Adipose tissue (tissue), 3 donors: ENCODE results near the gene COA7. TPM values are rescaled to one million over a fixed set of nuclear protein-coding genes. Genes with fewer than 3 reads are reported as not detected.

Experiments
- H3K27ac ChIP-seq: one replicate; pipeline ENCODE4 v1.5.1; 2013; ENCODE audit warnings: low read depth, low read length
- WGBS, 3 donors: extraction: QIAGEN DNeasy Blood & Tissue Kit; methylation state at CpG; one replicate each; pipeline ENCODE4 v1.1.7; 2013; 5-methylcytosine and 5-hydroxymethylcytosine counted together
- polyA plus RNA-seq, 3 donors: library from polyadenylated mRNA; stranded (reverse); fragments of 200-250 nt; gene quantifications; one replicate each; pipeline ENCODE4 v1.2.3, GENCODE V29; 2013
- donor health status: healthy with polysubstance abuse.
- donor health status: Bipolar disorder and iron deficiency.
- donor health status: healthy.

COA7 gene
- polyA plus RNA-seq, 3 donors, result 6.8 to 13.2 (median 8.9) TPM

GRCh38 chr1:52657702-52658101, 40.4 kb downstream of the COA7 start:
- H3K27ac ChIP-seq, result no peak overlapping the region
- 92 to 97% (median 93%) methylated on average over 3 of the region's 3 CpGs for WGBS, 3 donors

GRCh38 chr1:52654063-52654462, 44.1 kb downstream of the COA7 start:
- no peak overlapping the region for H3K27ac ChIP-seq

DNA sequence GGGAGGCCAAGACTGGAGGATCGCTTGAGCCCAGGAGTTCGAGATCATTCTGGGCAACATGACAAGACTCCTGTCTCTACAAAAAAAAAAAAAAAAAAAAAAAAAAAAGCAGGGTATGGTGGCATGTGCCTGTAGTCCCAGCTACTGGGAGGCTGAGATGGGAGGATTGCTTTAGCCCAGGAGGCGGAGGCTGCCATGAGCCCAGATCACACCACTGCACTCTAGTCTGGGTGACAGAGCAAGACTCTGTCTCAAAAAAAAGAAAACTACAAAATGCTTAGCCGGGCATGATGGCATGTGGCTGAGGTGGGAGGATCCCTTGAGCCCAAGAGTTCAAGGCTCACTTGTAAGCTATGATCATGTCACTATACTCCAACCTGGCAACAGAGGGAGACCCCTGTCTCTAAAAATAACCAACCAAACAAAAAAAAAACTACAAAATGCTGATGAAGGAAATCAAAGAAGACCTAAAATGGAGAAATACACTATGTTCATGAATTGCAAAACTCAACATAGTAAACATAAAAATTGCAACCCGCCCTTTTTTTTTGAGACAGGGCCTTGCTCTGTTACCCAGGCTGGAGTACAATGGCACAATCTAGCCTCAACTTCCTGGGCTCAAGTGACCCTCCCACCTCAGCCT, 44.8 kb downstream of the COA7 start:
- WGBS, 3 donors, result 94 to 96% (median 96%) methylated on average over 5 of the region's 5 CpGs

DNA sequence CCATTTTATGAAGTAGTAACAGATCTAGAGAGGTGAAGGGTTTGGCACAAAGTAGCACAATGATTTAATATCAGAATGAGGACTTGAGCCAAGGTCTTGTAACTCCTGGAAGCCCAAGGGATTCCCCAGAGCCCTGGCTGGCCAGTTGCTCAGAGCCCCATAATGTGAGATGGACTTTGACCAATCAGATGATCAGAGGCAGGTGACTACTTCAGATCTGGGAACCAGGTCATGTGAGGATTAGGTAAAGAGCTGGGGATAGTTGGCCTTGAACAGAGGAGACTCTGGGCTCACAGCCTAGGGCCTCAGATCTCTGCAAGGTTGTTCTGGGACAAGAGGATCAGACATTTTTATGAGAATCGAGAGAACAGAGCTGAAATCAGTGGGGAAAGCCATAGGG, 46.2 kb downstream of the COA7 start:
- no peak overlapping the region for H3K27ac ChIP-seq
- 38 to 87% (median 86%) methylated on average over 1 of the region's 1 CpG for WGBS, 3 donors

More for the DNA sequence above, 44.8 kb downstream of the COA7 start:
- H3K27ac ChIP-seq, result no peak overlapping the region

GRCh38 chr1:52645261-52645660, 52.9 kb downstream of the COA7 start:
- no peak overlapping the region for H3K27ac ChIP-seq
- 65 to 82% (median 78%) methylated on average over 6 of the region's 6 CpGs for WGBS, 3 donors

DNA sequence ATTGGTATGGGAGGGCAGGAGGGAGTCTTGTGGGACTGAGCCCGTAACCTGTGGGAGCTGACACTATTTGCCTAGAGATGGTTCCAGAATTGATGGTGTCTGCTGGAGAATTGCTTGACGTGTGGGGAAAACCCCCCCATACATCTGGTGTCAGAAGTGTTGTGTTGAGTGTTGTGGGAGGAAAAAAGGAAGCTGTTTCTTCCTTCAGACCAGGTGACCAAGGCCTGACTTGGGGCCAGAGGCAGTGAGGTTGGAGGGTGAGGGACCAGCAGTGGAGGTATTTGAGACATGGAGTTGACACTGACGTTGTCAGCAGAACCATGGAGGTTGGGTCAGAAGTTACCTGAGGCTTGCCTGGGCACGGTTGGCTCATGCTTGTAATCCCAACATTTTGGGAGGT, 56.8 kb downstream of the COA7 start:
- no peak overlapping the region for H3K27ac ChIP-seq
- WGBS, 3 donors, result 75 to 82% (median 79%) methylated on average over 4 of the region's 4 CpGs

DNA sequence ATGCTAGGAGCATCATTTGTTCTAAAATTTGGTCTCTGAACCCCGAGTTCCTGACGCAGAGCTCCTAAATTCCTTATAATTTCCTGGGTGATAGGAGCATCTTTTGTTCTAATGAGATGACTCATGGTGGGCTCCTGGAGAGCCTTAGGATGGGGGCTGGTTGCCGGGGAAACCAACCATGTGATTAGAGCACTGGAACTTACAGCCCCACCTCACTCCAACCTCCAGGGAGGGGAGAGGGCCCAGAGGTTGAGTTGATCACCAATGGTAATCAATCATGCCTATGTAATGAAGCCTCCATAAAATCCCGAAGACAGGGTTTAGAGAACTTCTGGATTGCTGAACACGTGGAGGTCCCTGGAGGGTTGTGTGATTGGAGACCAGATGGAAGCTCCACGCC, 57.5 kb downstream of the COA7 start:
- no peak overlapping the region for H3K27ac ChIP-seq
- WGBS, 3 donors, result 89 to 96% (median 92%) methylated on average over 6 of the region's 6 CpGs

DNA sequence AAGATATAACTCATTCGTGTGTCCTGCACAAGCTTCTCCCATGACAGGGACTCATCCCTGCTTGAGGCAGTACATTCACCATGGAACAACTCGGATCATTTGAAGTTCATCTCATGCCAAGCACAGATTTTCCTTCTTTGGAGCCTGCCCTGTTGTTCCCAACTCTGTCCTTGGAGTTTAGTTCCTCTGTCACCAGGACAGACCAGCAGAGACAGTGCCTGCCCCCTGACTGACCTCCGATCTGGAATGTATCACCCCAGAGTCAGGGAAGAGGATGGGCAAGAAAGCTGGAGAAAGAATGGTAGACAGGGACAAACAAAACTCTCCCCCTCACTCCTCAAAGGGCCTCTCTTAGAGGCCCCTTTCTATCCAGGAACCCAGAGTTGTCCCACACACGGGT, 60.2 kb downstream of the COA7 start:
- no peak overlapping the region for H3K27ac ChIP-seq
- 73 to 80% (median 76%) methylated on average over 4 of the region's 4 CpGs for WGBS, 3 donors

DNA sequence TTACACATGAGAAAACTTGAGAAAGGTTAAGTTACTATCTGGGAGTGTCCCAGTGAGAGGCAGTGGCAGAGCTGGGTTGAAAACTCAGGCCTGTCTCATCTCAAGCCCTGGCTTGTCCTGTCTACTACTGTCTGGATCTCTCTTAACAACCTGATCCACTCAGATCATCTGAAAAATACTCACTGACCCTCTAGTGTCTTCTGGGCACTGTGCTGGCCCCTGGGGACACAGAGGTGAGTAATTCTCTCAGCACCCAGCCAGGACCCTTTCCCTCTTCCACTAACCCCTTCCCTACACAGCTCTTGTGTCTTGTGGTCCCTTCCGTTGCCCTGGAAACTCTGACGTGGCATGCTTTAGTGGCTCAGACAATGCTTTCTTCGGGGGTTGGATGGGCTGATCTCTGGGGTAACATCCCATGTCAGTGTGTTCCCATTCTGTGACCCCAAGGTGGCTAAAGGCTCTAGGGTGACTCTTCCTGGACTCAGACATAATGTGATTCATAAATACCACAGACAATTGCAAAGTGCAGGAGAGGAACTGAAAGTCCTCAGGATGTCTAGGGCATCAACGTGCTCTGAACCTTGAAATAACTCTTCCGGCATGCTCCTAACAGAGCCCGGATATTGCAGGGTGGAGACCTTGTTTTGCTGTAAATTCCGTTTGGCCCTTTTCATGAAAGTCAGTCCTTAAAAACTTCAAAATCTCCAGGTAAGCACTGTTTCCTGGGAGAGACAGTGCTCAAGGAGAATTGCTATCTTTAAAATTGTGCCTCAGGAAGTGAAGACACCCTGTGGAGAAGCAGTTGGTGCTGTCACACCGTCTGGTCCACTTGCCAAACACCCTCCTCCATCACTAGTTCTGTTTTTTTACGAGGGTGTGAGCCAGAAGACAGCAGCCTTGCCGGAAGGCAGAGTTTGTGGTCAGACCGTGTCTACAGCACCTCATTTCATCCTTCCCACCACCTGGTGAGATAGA, 61.1 kb downstream of the COA7 start:
- H3K27ac ChIP-seq, result no peak overlapping the region

DNA sequence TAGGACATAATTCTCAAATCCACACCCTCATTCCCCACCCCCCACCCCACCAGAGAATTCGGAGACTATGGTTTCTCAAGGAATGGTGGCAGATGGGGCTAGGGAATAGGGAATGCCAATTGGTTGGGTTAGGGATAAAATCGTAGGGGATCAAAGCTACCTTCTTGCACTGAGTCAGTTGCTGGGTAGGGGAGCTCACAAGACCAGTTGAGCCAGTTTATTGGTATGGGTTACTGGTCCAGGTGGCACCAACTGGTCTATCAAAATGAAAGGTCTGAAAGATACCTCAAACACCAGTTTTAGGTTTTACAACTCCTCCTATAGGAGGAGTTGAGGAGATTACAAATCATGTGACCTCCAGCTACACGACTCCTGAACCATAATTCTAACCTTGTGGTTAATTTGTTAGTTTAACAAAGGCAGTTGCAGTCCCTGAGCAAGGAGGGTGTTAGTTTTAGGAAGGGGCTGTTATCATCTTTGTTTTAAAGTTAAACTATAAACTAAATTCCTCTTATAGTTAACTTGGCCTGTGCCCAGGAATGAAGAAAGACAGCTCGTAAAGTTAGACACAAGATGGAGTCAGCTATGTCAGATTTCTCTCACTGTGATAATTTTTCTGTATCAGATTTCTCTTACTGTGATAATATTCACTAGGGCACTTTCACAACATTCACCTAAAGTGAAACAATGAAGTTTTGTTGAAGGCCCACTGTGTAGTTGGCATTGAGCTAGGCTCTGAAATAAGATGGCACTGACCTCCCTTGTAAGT, 62.6 kb downstream of the COA7 start:
- no peak overlapping the region for H3K27ac ChIP-seq
- WGBS, 3 donors, result 51 to 80% (median 72%) methylated on average over 4 of the region's 4 CpGs

More for the DNA sequence above, 61.1 kb downstream of the COA7 start:
- 35 to 64% (median 45%) methylated on average over 11 of the region's 11 CpGs for WGBS, 3 donors

Other genes with a start within 250 kb of the COA7 start
- gene TUT4, start 145.3 kb downstream of the COA7 start, polyA plus RNA-seq, result 10 to 100 TPM; 15.5 to 21.0 (median 17.0) TPM
- gene GPX7, start 96.0 kb downstream of the COA7 start, polyA plus RNA-seq, result 10 to 100 TPM in 1 of 3 donors, 1 to 10 TPM in 2; 8.2 to 10.6 (median 8.7) TPM
- under 1 TPM in 2 of 3 donors, not detected in 1; 0.18 to 0.26 TPM for gene SHISAL2A, start 65.2 kb downstream of the COA7 start, polyA plus RNA-seq
- 1 to 10 TPM; 2.8 to 8.8 (median 6.9) TPM for gene ZYG11B, start 28.1 kb upstream of the COA7 start, polyA plus RNA-seq
- under 1 TPM in 1 of 3 donors, not detected in 2; 0.03 TPM for gene ZYG11A, start 144.4 kb upstream of the COA7 start, polyA plus RNA-seq
- gene ECHDC2, start 223.4 kb upstream of the COA7 start, polyA plus RNA-seq, result 100 to 1,000 TPM in 2 of 3 donors, 10 to 100 TPM in 1; 94.2 to 194 (median 125) TPM
- gene SCP2, start 228.9 kb upstream of the COA7 start, polyA plus RNA-seq, result 100 to 1,000 TPM in 2 of 3 donors, 10 to 100 TPM in 1; 58.3 to 343 (median 128) TPM